IPS-NIHi11 (cell line): ENCODE measurements around the gene MLIP.
"Not testable (repeated sequence)": the region's sequence is repeated elsewhere in the genome, so short reads cannot be mapped to it uniquely, and the experiment has no call there.

Source experiments
- DNase-seq: peaks from one replicate; pipeline ENCODE4 v3.0.0; 2012; ENCODE audit warnings: mixed read lengths, low spot score

Gene MLIP

DNA sequence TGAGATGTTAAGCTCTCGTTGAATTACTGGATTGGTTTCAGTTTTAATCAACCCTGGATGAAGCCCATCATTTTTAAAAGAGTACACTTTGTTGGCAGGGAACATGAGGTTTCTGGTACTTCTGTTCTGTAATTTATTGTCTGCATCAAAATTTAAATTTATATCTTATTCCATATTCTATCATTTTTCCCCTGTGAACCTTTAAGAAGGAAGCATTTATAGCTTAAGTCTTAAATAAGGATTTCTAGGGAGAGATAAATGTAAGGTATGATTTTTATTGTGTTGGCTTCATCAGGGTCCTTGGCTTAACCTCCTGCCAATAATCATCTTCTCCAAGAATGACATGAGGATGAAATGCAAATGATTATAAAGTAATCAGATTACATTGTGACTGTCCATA is 40.6 kb downstream of the MLIP start:
- DNase-seq: no peak

DNA sequence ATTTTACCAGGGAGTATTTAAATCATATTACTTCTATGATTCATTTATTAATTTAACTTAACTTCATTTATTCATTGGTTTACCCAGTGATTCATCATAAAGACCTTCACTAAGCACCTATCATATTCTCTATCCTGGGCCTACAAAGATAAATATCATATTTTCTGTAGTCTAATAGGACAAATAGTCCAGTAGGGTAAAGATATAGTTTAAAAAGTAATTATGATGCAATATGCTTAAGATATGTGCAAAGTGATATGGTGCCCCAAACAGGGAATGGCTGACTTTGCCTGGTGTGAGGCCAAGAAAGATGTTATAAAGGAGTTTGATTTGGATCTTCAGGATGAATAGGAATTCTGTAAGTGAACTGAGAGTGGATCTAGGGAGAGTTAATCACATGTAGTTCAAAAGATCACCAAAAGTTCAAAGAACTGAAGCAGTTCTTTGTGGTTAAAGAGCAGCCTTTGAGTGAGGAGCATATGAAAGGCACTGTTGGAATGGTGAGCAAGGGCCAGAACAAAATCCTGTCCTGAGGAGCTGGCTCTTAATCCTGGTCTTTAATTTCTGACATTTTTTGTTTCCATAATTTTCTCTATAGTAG is 45.5 kb downstream of the MLIP start:
- no peak for DNase-seq

DNA sequence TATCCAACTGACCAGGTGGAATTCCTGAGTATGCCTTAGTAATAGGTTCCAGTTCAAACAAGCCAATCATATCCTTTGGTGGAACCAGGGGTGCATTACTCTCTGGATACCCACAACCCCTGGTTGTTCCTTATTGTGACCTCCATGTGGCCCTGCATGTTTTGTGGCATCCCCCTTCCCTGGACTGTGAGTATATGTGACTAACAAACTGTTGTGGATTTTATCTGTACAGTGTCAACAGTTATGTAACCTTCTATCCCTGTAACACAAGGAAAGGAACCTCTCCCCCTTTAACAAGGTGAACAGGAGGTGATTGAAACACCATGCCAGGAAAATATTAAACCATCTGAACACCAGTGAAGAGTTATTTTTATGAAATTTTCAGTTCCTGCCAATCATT is 46.2 kb downstream of the MLIP start:
- no peak for DNase-seq

DNA sequence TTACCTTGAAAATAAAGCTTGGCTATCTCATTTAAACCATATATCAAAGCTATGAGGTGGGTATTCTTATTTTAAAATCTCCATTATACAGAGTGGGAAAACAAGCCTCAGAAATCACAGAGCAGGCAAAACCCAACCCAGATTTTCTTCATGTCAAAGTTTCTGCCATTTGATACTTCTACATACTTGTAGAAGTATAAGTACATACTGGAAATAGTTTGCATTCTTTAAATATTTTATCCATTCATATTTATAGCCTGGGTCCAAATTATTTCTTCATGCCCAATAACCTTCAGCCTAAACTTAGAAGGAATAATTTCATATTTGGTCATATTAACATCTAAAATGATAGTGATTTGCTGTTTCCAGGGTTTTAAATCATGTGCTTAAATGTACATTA is 61.8 kb downstream of the MLIP start:
- DNase-seq: no peak

DNA sequence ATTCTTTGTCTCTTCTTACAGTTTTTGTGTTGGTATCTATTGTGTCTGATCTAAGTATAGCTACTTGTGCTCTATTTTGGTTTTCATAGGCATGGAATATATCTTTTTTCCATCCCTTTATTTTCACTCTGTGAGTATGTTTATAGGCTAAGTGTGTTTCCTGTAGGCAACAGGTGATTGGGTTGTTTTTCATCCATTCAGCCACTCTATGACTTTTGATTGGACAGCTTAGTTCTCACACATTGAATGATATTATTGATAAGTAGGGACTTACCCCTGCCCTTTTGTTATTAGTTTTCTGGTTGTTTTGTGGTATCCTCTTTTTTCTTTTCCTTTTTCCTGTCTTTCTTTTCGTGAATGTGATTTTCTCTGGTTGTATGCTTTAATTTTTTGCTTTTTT is 67.9 kb downstream of the MLIP start:
- no peak for DNase-seq

DNA sequence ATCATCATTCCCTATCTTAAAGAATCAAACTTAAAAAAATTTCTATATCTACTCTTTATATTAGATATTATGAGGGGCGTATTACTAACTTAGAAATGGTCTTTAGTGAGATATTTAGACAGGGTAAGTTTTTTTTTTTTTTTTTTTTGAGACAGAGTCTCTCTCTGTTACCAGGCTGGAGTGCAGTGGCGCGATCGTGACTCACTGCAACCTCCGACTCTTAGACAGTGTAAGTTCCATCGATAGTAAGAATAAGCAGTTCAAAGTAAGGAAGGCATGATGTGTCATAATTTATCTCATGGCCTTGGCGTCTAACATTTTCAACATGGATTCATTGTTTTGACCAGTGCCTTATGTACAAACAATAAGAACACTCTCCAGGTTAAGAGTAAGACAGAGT is 72.4 kb downstream of the MLIP start:
- DNase-seq: no peak

DNA sequence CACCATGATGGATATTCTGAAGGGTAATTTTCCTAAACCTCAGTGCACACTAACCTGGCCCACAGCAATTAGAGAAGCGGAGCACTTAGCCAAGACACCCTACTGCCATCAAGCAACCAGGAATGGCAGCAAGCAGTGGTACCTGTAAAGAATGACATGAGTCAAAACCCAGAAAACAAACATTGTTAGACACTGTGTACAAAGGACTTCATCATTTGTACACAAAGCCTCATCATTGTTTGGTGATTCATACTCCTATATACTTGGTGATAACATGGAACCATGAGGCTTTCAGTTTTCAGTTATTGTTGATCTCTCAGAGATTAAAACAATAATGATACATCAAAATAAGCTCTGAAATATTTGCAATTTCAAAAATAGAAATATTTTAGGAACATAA is 74.6 kb downstream of the MLIP start:
- DNase-seq: no peak

DNA sequence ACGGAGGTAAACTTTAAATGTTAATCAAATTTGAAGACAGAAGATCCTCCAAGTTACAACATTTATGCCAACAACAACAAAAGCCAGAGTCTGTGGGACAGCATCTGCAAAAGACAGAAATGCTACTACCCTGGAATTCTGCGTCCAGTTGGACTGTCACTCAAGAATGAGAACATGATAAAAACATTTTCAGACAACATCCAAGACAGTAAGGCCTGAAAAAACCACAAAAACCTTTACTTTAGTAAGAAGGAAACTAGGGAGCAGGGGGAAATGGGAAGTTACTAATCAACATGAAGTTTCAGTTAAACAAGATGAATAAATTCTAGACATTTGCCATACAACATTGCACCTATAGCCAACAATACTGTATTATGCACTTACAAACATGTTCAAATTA is 77.6 kb downstream of the MLIP start:
- no peak for DNase-seq

DNA sequence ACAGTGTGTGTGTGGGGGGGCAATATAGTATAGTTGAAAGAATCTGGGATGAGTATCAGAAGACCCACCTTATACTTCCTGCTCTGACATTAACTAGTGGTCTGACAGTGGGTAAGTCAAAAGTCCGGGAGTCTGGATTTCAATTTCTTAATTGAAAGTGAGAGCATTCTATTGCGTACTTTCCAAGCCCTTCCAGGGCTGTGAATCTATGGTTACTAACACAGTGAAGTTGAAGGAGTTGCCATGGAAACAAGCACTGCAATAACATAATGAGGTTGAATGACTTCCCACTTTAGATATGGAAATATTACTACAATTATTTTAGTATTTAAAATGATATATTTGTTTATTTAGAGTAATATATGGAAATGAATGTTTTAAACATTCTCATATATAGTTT is 80.2 kb downstream of the MLIP start:
- DNase-seq: no peak

DNA sequence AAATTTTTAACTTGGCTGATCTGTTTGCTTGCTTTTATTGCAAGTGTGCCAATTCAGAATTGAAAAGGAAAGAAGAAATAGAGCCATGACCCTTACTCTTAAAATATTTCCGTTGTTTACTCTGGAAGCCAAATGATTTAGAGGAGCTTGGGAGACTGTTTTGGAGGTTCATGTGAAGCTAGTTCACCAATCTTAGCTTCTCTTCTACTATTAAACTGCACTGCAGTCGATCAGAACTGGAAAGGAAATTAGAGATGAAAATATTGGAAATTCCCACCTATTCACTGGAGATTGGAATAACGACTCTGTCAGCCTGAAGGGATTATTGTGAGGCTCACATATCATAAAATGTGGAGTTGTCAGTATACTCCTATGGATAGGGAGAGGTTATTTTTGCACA is 81.8 kb downstream of the MLIP start:
- DNase-seq: no peak

DNA sequence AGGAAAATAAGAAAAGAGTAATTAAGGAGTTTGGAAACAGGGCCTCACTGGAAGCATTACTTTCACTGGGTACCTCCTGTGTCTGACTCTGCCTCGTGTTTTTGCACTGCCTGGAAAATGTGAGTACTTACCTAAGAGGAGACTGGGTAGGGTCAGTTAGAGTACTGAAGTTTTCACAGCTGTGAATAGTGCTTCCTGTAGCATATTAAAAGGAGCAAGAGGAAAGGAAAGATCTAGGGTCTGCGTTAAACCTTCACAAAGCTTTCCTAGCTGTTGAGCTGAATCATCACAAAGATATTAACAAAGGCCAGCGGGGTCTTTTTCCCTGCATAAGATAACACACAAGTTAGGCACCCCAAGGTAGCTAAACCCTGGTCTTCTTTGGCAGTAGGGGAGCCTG is 82.3 kb downstream of the MLIP start:
- DNase-seq: no peak

DNA sequence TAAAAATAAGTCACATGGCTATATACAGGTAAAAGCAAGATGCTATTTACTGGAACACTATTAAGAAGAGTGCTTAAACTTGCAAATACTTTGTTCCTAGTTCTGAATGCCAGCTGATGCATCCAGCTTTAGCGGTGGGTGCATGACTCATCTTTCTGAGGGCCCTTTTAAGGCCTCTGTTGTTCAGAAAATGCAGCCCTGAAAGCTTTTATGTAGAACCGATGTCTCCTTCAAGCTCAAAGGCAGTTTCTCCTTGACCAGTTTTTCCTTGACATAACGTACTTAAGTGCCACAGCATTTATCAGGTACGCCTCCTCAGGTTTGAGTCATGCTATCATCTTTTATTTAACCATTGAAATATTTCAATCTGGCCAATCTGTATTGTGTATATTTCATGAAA is 82.8 kb downstream of the MLIP start:
- DNase-seq: no peak

DNA sequence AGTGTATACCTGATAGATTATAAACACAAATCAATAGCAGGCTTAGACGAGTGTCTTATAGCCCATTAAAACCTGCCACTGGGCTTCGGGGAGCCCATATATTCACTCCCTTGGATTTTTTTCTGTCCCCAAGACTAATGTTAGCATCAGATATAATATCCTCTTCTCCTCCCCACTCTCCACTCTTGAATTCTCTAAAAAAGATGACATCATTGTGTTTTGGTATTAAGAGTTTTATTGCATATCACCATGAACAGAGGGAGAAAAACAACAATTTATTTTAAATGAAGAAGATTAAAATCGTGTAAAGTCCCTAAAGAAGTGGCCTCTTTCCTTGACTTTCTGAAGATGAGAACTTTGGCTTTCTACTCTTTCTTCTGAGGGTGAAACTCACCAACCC is 84.4 kb downstream of the MLIP start:
- DNase-seq: no peak

DNA sequence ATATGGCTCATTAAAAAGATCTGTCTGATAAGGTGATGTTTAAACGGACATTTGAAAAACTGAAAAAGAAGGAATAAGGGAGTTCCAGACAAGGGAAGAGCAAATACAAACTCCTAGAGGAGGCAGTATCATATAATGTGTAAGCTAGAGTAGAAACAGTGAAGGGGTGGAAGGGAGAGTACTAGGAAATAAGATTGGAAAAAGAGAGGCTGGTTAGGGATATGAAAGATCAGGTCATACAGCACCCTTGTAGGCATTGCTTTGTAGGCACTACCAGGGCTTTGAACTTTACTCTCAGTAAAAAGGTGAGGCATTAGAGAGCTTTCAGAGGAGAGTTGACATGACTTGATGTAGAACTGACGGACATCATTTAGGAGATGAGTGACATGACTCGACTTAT is 85.7 kb downstream of the MLIP start:
- no peak for DNase-seq

DNA sequence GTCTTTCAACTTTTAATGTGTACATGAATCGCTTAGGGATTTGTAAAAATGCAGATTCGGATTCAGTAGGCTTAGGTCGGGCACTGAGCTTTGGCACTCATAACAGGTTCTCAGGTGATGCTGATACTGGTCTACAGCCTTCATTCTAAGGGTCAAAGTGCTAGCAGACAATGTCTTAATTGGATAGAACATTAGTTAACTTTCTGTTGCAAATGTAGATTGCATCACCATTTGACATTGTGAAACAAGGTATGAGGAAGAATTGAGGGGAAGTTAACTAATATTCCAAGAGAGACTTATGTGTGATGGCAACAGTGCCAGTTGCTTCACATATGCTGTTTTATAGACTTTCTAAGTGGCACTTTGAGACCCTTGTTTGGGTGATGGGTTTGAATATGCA is 86.9 kb downstream of the MLIP start:
- no peak for DNase-seq

DNA sequence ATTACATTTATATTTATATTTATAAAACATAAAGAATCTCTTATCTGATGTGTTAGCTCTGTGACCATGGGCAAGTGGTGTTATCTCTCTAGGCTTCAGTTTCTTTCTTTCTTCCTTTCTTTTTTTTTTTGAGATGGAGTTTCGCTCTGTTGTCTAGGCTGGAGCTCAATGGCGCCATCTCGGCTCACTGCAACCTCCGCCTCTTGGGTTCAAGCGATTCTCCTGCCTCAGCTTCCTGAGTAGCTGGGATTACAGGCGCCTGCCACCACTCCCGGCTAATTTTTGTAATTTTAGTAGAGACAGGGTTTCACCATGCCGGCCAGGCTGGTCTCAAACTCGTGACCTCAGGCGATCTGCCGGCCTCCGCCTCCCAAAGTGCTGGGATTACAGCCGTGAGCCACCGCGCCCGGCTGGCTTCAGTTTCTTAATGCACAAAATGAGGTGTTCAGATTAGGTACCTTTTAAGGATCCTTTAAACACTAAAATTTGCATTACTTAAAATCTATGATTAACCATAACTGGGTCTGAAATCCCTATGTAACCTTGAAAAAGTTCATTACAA is 92.3 kb downstream of the MLIP start:
- DNase-seq: not testable (repeated sequence)

DNA sequence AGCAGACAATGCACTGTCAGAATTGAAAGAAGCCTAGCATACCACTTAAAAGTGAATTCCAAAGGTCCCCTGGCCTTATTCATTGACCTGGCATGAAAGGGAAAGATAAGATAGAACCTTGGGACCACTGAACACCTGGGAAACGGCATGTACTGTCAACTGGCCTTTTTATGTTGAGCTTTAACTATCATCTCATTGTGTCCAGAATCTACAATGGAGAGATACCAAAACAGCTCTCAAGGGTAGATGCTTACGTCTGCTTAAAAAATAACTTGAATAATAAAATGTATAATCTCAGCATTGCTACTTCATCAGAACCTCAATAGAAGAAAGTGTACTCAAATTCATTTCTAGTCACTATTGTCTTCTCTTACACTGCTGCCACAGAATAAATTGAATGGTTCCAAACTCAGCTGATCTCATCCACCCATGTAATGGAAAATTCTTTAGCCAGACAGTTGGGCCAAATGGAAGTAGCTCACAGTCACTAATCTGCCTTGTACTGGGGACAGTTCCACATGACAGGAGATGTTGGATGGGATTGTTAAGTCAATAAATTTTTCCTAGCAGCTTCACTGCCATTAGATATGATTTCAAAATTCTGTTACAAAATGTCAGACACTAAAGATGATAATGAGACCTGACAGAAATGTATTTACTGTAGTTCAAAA is 93.8 kb downstream of the MLIP start:
- DNase-seq: no peak

DNA sequence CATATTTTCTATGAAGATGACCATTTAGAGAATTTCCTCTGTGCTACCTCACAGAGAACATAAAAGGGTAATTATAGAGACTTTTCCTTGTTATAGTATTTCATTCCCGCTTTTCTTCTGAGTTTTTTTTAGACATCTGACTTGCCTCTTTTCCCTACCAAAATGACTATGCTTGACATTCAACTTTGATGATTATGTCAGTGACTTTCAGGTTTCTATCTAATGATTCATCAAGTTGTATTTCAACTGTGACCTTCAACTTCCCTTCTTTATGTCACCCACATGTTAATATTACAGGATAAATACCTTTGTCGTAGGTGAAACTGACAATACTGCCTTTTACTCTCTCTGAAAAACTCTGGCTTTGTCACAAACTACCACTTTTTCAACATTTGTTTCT is 95.3 kb downstream of the MLIP start:
- no peak for DNase-seq

DNA sequence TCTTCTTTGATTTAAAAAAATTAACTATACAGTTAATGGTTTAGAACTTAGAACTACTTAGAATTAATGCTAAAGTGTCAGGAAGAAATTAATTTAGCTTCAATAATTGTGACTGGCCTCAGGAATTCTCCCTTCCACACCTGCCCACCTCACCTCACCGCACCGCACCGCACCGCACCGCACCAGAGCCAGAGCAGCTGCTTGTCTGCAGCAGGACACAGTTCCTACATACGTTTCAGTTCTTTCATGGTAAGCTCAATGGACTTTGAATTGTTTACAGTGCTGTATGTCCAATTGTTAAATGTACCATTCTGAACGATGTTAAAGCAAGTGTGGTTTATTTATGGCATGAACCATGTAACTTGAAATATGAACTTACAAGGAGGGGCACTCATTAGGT is 98.7 kb downstream of the MLIP start:
- not testable (repeated sequence) for DNase-seq

DNA sequence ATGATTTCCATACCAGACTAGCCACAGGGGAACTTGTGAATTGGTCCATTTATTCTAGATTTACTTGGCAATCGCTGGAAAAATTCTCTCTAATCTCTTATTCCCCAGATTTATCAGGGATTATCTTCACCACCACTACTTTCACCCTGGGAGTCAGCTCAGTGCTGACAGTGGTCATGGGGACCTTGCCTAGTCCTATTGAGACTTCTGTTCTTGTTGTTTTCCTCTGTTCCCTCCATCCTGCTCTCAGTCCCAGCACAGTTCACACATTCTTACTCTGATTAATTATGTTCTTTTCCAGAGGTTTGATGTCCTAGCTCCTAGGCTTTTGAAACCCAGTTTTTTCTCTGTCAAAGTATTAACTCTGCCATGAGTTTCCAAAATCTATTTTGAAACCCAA is 103.0 kb downstream of the MLIP start:
- DNase-seq: no peak

DNA sequence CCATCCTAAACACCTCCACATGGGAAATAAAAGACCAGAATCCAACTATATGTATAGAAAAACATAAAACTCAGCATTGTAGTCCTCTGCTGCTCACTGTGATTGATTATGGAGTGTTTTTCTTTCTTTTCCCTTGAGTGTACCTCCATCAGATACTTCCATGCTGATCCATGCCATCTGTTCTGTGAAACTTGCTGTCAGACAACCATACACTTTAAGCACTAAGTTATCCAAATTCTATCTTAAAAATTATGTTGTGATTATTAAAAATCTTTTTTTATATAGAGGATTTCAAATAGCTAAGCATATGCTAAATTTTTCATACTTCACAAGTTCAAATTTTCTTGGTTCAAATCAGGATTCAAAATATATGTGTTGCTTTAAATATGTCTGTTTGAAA is 105.1 kb downstream of the MLIP start:
- DNase-seq: no peak

DNA sequence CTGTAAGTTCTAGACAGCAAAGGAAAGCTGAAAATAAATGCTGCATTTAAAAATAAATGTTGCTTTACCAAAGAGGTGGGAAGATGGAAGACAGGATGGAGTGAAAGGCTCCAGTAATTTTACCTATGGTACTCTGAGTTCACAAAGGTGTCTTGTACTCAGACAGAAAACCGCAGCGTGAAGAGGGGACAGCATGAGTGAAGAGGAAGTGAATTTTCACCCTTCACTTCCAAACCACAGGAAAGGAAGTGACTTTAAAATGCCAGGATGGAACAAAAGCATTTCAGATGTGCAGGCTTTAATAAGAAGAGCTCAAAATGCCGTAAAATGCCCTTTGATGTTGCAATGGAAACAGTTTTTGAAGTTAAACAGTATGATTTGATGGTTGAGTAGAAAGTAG is 105.8 kb downstream of the MLIP start:
- DNase-seq: no peak

DNA sequence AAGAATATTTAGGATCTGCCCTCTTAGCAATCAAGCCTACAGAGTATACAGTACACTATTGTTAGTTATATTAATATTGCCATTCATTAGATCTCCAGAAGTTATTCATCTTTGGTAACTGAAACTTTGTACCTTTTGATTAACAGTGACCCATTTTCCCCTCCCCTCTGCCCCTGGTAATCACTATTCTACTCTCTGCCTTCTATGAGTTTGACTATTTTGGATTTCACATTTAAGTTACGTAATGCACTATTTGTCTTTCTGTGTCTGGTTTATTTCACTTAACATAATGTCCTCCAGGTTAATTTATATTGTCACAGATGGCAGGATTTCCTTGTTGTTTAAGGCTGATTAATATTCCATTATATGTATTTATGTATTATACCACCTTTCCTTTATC is 111.0 kb downstream of the MLIP start:
- DNase-seq: no peak

DNA sequence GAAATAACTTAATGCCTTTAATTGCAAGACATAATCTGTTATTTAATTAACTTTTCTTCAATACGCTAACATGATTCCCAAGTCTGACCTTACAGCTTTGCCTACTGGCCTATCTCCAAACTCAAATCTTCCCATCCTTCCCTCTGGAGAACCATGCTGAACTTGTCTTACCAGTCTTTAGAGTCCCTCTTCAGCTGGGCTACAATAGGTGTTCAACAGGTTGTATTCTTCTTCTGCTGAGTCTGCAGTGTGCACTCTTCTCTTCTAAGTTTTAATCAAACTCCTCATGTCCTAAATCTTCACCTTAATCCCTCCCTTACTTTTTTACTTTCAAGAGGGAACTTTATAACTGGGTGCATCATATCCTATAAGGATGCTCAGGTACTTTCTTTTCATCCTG is 121.5 kb downstream of the MLIP start:
- no peak for DNase-seq
